ENCODE results near the gene ENTREP1.
"Not testable (repeated sequence)": the region's sequence is repeated elsewhere in the genome, so short reads cannot be mapped to it uniquely, and the experiment has no call there.

- TF ChIP-seq CTCF (IDR thresholded peaks at IDR 0.05); ZFX (IDR thresholded peaks at IDR 0.05; ENCODE audit: borderline replicate concordance): not testable (repeated sequence)
Measured at GRCh38 chr9:69409936-69410335, 84.9 kb downstream of the ENTREP1 start.

All from 22Rv1 (cell line).